ENCODE measurements around the gene TTC33.
"Not testable (repeated sequence)": the region's sequence is repeated elsewhere in the genome, so short reads cannot be mapped to it uniquely, and the experiment has no call there.

Gene TTC33

GRCh38 chr5:40652441-40653220 lies 103.1 kb downstream of the TTC33 start:
- no peaks in the 10 kb centered on the region for H3K4me1 ChIP-seq (ENCODE audit: insufficient read depth, low read length)
- no peaks in the 10 kb centered on the region for H3K36me3 ChIP-seq (ENCODE audit: insufficient read depth, low read length)
- H3K9ac ChIP-seq (ENCODE audit: low read depth, low read length) = no peak overlapping the region
- no peaks in the 10 kb centered on the region for H3K9me3 ChIP-seq (ENCODE audit: control insufficient read depth, insufficient read depth, low read length)

DNA sequence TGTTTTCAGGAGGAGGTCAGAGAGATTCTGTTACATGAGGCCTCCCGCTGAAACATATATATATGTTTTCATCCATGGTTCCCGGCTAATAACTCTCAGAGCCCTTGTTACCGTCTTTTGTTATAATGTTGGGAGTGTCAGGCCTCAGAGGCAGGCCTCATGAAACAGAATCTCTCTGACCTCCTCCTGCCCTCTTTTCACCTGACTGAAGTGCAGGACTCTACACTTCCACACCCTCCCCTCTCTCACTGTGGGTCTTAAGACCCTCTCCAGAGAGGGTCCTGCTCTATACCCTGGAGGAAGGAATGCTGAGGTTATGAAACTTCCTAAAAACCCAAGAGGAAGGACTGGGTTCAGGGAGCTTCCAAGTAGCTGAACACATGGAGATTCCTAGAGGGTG lies 104.6 kb downstream of the TTC33 start:
- no peaks in the 10 kb centered on the region for H3K9me3 ChIP-seq (ENCODE audit: control insufficient read depth, insufficient read depth, low read length)
- no peaks in the 10 kb centered on the region for H3K4me1 ChIP-seq (ENCODE audit: insufficient read depth, low read length)
- H3K36me3 ChIP-seq (ENCODE audit: insufficient read depth, low read length) = no peaks in the 10 kb centered on the region
- no peak overlapping the region for H3K9ac ChIP-seq (ENCODE audit: low read depth, low read length)

- H3K4me1 ChIP-seq (ENCODE audit: insufficient read depth, low read length) = no peaks in the 10 kb centered on the region
- H3K9me3 ChIP-seq (ENCODE audit: control insufficient read depth, insufficient read depth, low read length) = no peaks in the 10 kb centered on the region
- H3K9ac ChIP-seq (ENCODE audit: low read depth, low read length) = no peak overlapping the region
- no peaks in the 10 kb centered on the region for H3K36me3 ChIP-seq (ENCODE audit: insufficient read depth, low read length)
These were observed 106.2 kb downstream of the TTC33 start for GRCh38 chr5:40649463-40650030.

GRCh38 chr5:40648150-40648549 lies 107.6 kb downstream of the TTC33 start:
- Histone ChIP-seq H3K4me1 (ENCODE audit: insufficient read depth, low read length) (no peaks in the 10 kb centered on the region), H3K9me3 (ENCODE audit: control insufficient read depth, insufficient read depth, low read length) (no peaks in the 10 kb centered on the region), H3K9ac (ENCODE audit: low read depth, low read length) (no peak overlapping the region), H3K36me3 (ENCODE audit: insufficient read depth, low read length) (no peaks in the 10 kb centered on the region)

- Histone ChIP-seq H3K9me3 (ENCODE audit: control insufficient read depth, insufficient read depth, low read length) (no peaks in the 10 kb centered on the region), H3K36me3 (ENCODE audit: insufficient read depth, low read length) (no peaks in the 10 kb centered on the region), H3K4me1 (ENCODE audit: insufficient read depth, low read length) (no peaks in the 10 kb centered on the region), H3K9ac (ENCODE audit: low read depth, low read length) (no peak overlapping the region)
These were observed 109.5 kb downstream of the TTC33 start for GRCh38 chr5:40646266-40646665.

GRCh38 chr5:40639531-40639930 lies 116.2 kb downstream of the TTC33 start:
- not testable (repeated sequence) for H3K4me1 ChIP-seq (ENCODE audit: insufficient read depth, low read length); H3K36me3 ChIP-seq (ENCODE audit: insufficient read depth, low read length); H3K9me3 ChIP-seq (ENCODE audit: control insufficient read depth, insufficient read depth, low read length); H3K9ac ChIP-seq (ENCODE audit: low read depth, low read length)

DNA sequence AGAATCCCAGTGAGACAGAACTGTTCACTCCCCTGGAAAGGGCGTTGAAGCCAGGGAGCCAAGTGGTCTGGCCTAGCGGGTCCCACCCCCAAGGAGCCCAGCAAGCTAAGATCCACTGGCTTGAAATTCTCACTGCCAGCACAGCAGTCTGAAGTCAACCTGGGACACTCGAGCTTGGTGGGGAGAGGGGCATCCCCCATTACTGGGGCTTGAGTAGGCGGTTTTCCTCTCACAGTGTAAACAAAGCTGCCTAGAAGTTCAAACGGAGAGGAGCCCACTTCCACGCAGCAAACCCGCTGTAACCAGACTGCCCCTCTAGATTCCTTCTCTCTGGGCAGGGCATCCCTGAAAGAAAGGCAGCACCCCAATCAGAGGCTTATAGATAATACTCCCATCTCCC lies 121.2 kb downstream of the TTC33 start:
- no peaks in the 10 kb centered on the region for H3K4me1 ChIP-seq (ENCODE audit: insufficient read depth, low read length)
- H3K9ac ChIP-seq (ENCODE audit: low read depth, low read length) = no peak overlapping the region
- no peaks in the 10 kb centered on the region; the same call in 1 of the 2 replicates for H3K9me3 ChIP-seq (ENCODE audit: control insufficient read depth, insufficient read depth, low read length)
- no peaks in the 10 kb centered on the region for H3K36me3 ChIP-seq (ENCODE audit: insufficient read depth, low read length)

- no peaks in the 10 kb centered on the region for H3K36me3 ChIP-seq (ENCODE audit: insufficient read depth, low read length)
- no peaks in the 10 kb centered on the region for H3K4me1 ChIP-seq (ENCODE audit: insufficient read depth, low read length)
- H3K9me3 ChIP-seq (ENCODE audit: control insufficient read depth, insufficient read depth, low read length) = no peaks in the 10 kb centered on the region; the same call in 1 of the 2 replicates
- H3K9ac ChIP-seq (ENCODE audit: low read depth, low read length) = no peak overlapping the region
These were observed 121.6 kb downstream of the TTC33 start for GRCh38 chr5:40634154-40634553.

DNA sequence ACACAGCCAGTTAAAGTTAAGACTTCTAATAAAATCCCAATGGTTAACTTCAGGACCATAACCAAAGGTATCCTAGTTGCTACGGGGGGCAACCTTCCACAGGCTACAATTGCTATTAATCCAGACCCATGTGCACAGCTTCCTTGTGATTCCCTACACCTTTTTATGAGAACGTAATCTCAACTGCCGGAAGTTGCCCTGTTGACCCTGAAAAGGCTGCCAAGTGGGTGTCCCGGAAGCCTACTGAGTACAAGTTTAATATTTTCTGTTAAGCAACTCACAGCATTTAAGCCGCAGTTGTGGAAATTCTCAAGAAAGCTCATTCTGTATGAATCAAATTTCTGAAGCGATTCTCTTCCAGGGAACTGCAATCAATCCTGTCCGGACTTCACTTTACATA lies 124.5 kb downstream of the TTC33 start:
- H3K4me1 ChIP-seq (ENCODE audit: insufficient read depth, low read length) = no peaks in the 10 kb centered on the region
- no peaks in the 10 kb centered on the region for H3K36me3 ChIP-seq (ENCODE audit: insufficient read depth, low read length)
- H3K9ac ChIP-seq (ENCODE audit: low read depth, low read length) = no peak overlapping the region
- no peaks in the 10 kb centered on the region for H3K9me3 ChIP-seq (ENCODE audit: control insufficient read depth, insufficient read depth, low read length)

DNA sequence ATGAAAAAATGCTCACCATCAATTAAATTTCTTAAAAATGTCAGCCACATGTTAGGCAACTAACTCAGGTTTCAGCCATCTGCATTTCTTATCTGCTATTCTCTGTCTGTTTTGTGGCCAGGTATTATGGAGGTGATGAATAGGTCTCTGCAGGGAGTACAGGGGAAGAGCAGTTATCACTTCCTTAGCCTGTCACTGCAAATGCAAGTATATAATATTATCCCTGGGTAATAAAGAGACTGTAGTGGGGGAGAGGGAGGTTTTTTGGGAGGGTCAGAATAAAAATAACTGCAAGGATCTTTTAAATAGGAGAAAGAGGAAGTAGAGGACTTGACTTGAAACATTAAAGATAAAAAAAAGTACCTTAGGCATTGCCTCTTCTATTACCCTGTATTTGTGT lies 125.6 kb downstream of the TTC33 start:
- H3K9me3 ChIP-seq (ENCODE audit: control insufficient read depth, insufficient read depth, low read length) = no peaks in the 10 kb centered on the region
- H3K9ac ChIP-seq (ENCODE audit: low read depth, low read length) = no peak overlapping the region
- H3K36me3 ChIP-seq (ENCODE audit: insufficient read depth, low read length) = no peaks in the 10 kb centered on the region
- H3K4me1 ChIP-seq (ENCODE audit: insufficient read depth, low read length) = no peaks in the 10 kb centered on the region

- no peaks in the 10 kb centered on the region for H3K36me3 ChIP-seq (ENCODE audit: insufficient read depth, low read length)
- H3K4me1 ChIP-seq (ENCODE audit: insufficient read depth, low read length) = no peaks in the 10 kb centered on the region
- no peaks in the 10 kb centered on the region for H3K9me3 ChIP-seq (ENCODE audit: control insufficient read depth, insufficient read depth, low read length)
- H3K9ac ChIP-seq (ENCODE audit: low read depth, low read length) = no peak overlapping the region
These were observed 127.4 kb downstream of the TTC33 start for GRCh38 chr5:40628407-40628806.

- H3K9me3 ChIP-seq (ENCODE audit: control insufficient read depth, insufficient read depth, low read length) = no peaks in the 10 kb centered on the region
- no peaks in the 10 kb centered on the region for H3K4me1 ChIP-seq (ENCODE audit: insufficient read depth, low read length)
- H3K36me3 ChIP-seq (ENCODE audit: insufficient read depth, low read length) = no peaks in the 10 kb centered on the region
- no peak overlapping the region for H3K9ac ChIP-seq (ENCODE audit: low read depth, low read length)
These were observed 128.1 kb downstream of the TTC33 start for GRCh38 chr5:40627706-40628105.

GRCh38 chr5:40626801-40627200 lies 129.0 kb downstream of the TTC33 start:
- Histone ChIP-seq H3K9ac (ENCODE audit: low read depth, low read length) (no peak overlapping the region), H3K4me1 (ENCODE audit: insufficient read depth, low read length) (peaks cover 5% of the 10 kb centered on the region; the same call in 1 of the 2 replicates), H3K9me3 (ENCODE audit: control insufficient read depth, insufficient read depth, low read length) (no peaks in the 10 kb centered on the region), H3K36me3 (ENCODE audit: insufficient read depth, low read length) (no peaks in the 10 kb centered on the region)

DNA sequence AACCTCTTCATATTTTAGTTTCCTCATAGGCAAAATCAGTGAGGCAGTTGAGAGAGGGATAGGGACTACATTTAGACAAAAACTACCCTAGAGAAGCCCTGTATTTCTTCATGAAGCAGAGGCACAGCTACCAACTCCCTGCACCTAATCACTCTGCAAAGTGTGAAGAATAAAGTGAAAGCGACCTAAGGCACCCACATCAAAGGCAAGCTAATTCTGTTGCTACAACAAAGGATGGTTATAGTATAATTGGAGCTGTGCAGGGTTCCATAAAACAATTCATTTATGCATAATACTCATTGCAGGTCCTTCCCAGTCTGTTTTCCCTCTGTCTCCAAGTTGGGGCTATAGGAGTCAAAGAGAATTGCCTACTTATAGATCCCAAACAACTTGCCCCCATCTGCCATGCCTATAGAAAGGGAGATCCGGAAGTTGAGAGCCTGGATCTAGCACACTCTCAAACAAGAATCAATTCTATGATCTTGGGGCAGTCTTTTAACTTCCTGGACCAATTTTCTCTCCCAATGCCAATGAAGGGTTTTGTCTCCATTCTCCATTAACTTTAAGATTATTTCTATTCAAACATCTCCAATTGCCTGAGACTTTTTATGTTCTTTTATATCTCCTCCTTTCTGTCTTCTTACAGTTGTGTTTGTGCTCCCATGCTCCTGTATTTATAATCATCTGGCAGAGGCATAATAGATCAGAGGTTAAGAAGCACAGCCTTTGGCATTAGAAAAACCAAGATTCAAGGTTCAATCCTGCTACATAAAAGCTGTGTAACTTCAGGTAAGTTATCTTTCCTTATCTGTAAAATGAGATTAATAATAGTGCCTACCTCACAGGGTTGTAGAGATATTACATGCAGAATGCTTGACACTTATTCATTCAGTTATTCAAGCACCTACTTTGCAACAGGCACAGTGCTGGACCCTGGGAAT lies 132.0 kb downstream of the TTC33 start:
- no peaks in the 10 kb centered on the region for H3K9me3 ChIP-seq (ENCODE audit: control insufficient read depth, insufficient read depth, low read length)
- no peaks in the 10 kb centered on the region for H3K36me3 ChIP-seq (ENCODE audit: insufficient read depth, low read length)
- no peak overlapping the region for H3K9ac ChIP-seq (ENCODE audit: low read depth, low read length)
- peaks cover 5% of the 10 kb centered on the region; the same call in 1 of the 2 replicates for H3K4me1 ChIP-seq (ENCODE audit: insufficient read depth, low read length)
